HEK293T (cell line): ENCODE data around the gene LMNTD1.

Experiments used
- BHLHE40 ChIP-seq: fragments of 450-650 bp; IDR thresholded peaks from 2 replicates; pipeline ENCODE4 v1.6.1; 2016; ENCODE audit warnings: mild to moderate bottlenecking, moderate library complexity, borderline replicate concordance
- CTBP1 ChIP-seq: fragments of 450-650 bp; IDR thresholded peaks from 2 replicates; pipeline ENCODE4 v1.6.1; 2016; ENCODE audit warnings: borderline replicate concordance
- ELF4 ChIP-seq: fragments of 450-650 bp; IDR thresholded peaks from 2 replicates; pipeline ENCODE4 v1.6.1; 2017; ENCODE audit warnings: antibody characterized with exemption
- FOXA1 ChIP-seq: fragments of 450-650 bp; IDR thresholded peaks from 2 replicates; pipeline ENCODE4 v1.6.1; 2016; ENCODE audit warnings: mild to moderate bottlenecking
- FOXK2 ChIP-seq: fragments of 450-650 bp; IDR thresholded peaks from 2 replicates; pipeline ENCODE4 v1.6.1; 2016; ENCODE audit warnings: mild to moderate bottlenecking
- L3MBTL2 ChIP-seq: fragments of 450-650 bp; conservative IDR thresholded peaks from 2 replicates; pipeline ENCODE4 v1.6.1; 2016; ENCODE audit warnings: mild to moderate bottlenecking
- LEF1 ChIP-seq: fragments of 450-650 bp; IDR thresholded peaks from 2 replicates; pipeline ENCODE4 v1.6.1; 2017; ENCODE audit warnings: mild to moderate bottlenecking, borderline replicate concordance
- PKNOX1 ChIP-seq: fragments of 450-650 bp; IDR thresholded peaks from 2 replicates; pipeline ENCODE4 v1.6.1; 2016
- SP1 ChIP-seq: fragments of 450-650 bp; IDR thresholded peaks from 2 replicates; pipeline ENCODE4 v1.6.1; 2017
- SUZ12 ChIP-seq: fragments of 450-650 bp; IDR thresholded peaks from 2 replicates; pipeline ENCODE4 v1.6.1; 2016; ENCODE audit warnings: mild to moderate bottlenecking
- ZNF384 ChIP-seq: fragments of 450-650 bp; IDR thresholded peaks from 2 replicates; pipeline ENCODE4 v1.6.1; 2016

GRCh38 chr12:25434515-25434914, 118.6 kb downstream of the LMNTD1 start:
- TF ChIP-seq SUZ12 (no peak), PKNOX1 (no peak), BHLHE40 (no peak), ELF4 (no peak), FOXK2 (no peak), CTBP1 (no peak), SP1 (no peak), L3MBTL2 (no peak), ZNF384 (no peak), LEF1 (no peak), FOXA1 (no peak)
